RWPE2 (cell line): ENCODE results near the gene CRABP1.

ENCODE experiments used
- ATAC-seq: fragments of 200-7000 bp; cut with Tn5 transposase; 3 replicates; pipeline ENCODE4 v1.9.1; 2021; ENCODE audit warnings: low read depth
- DNase-seq: peaks from one replicate; pipeline ENCODE4 v3.0.0-alpha.2; 2020; ENCODE audit warnings: low spot score
- H3K27ac ChIP-seq: fragments of 450-650 bp; 2 replicates; pipeline ENCODE4 v1.5.1; 2017; ENCODE audit warnings: mild to moderate bottlenecking; ENCODE audit not compliant: poor library complexity, severe bottlenecking
- H3K27me3 ChIP-seq: fragments of 250-450 bp; sonication (Bioruptor Pico); 2 replicates; pipeline ENCODE4 v1.5.1; 2021; ENCODE audit warnings: mild to moderate bottlenecking, moderate library complexity; ENCODE audit not compliant: insufficient read depth, poor library complexity, severe bottlenecking
- H3K36me3 ChIP-seq: fragments of 250-450 bp; sonication (Bioruptor Pico); 2 replicates; pipeline ENCODE4 v1.5.1; 2020; ENCODE audit warnings: low read depth, mild to moderate bottlenecking, moderate library complexity
- H3K4me1 ChIP-seq: fragments of 250-450 bp; sonication (Bioruptor Pico); 2 replicates; pipeline ENCODE4 v1.5.1; 2021; ENCODE audit warnings: mild to moderate bottlenecking, moderate library complexity; ENCODE audit not compliant: insufficient read depth, poor library complexity, severe bottlenecking
- H3K4me3 ChIP-seq: fragments of 250-450 bp; sonication (Bioruptor Pico); 2 replicates; pipeline ENCODE4 v1.5.1; 2021; ENCODE audit warnings: mild to moderate bottlenecking, moderate library complexity; ENCODE audit not compliant: severe bottlenecking
- H3K9me3 ChIP-seq: fragments of 250-450 bp; sonication (Bioruptor Pico); 2 replicates; pipeline ENCODE4 v1.5.1; 2021; ENCODE audit warnings: mild to moderate bottlenecking, moderate library complexity; ENCODE audit not compliant: severe bottlenecking
- TF ChIP-seq, protein P1 (sequence below): fragments of 450-650 bp; IDR thresholded peaks from one replicate; pipeline ENCODE4 v1.5.1; 2017; ENCODE audit warnings: mild to moderate bottlenecking, moderate library complexity; ENCODE audit not compliant: poor library complexity, severe bottlenecking

The CRABP1 gene

DNA sequence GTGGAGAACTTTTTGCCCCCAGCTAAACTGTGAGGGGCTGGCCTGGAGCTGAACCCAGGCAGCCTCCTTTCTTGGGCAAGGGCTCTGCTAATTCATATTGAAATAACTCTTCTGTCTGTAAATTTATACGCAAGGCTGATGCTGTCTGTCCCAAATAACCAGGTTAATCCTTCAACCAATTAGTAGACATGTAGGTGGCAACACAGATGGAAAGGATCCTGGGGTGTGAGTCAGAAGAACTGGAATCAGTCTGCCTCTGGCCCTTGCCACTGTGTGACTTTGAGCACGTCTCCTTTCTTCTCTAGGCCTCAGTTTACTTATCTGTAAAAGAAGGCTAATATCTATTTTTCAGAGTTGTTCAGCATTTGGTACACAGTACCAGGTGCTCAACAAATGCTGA, 49.6 kb downstream of the CRABP1 start:
- TF ChIP-seq, protein P1, sequence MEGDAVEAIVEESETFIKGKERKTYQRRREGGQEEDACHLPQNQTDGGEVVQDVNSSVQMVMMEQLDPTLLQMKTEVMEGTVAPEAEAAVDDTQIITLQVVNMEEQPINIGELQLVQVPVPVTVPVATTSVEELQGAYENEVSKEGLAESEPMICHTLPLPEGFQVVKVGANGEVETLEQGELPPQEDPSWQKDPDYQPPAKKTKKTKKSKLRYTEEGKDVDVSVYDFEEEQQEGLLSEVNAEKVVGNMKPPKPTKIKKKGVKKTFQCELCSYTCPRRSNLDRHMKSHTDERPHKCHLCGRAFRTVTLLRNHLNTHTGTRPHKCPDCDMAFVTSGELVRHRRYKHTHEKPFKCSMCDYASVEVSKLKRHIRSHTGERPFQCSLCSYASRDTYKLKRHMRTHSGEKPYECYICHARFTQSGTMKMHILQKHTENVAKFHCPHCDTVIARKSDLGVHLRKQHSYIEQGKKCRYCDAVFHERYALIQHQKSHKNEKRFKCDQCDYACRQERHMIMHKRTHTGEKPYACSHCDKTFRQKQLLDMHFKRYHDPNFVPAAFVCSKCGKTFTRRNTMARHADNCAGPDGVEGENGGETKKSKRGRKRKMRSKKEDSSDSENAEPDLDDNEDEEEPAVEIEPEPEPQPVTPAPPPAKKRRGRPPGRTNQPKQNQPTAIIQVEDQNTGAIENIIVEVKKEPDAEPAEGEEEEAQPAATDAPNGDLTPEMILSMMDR, result no peak
- Histone ChIP-seq H3K27ac (no peak overlapping the region), H3K4me1 (no peaks in the 10 kb centered on the region), H3K27me3 (peaks cover 20% of the 10 kb centered on the region), H3K9me3 (no peaks in the 10 kb centered on the region), H3K36me3 (no peaks in the 10 kb centered on the region), H3K4me3 (no peak overlapping the region)
- DNase-seq, result peak; percentile 26
- no peak for ATAC-seq

DNA sequence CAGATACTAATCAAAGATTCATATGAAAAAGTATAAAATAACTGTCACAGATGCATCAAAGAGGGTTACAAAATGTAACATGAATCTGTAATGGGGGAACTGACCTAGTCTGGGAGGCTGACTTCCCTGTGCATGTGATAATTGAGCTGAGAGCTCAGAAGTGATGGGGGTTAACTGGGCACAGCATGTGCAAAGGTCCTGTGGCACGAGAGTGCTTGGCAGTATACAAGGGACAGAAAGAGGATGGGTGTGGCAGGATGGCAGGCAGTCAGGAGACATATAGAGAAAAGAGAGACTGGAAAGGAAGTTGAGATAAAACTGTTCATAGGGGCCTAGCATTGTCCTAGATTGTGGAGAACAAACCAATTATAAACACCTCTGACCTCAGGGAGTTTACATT, 50.1 kb downstream of the CRABP1 start:
- no peaks in the 10 kb centered on the region for H3K4me1 ChIP-seq
- H3K27me3 ChIP-seq, result peaks cover 20% of the 10 kb centered on the region
- TF ChIP-seq, protein P1, result no peak
- ATAC-seq (no peak), DNase-seq (peak; percentile 7)
- H3K4me3 ChIP-seq, result no peak overlapping the region
- H3K9me3 ChIP-seq, result no peaks in the 10 kb centered on the region
- H3K27ac ChIP-seq, result no peak overlapping the region
- no peaks in the 10 kb centered on the region for H3K36me3 ChIP-seq

DNA sequence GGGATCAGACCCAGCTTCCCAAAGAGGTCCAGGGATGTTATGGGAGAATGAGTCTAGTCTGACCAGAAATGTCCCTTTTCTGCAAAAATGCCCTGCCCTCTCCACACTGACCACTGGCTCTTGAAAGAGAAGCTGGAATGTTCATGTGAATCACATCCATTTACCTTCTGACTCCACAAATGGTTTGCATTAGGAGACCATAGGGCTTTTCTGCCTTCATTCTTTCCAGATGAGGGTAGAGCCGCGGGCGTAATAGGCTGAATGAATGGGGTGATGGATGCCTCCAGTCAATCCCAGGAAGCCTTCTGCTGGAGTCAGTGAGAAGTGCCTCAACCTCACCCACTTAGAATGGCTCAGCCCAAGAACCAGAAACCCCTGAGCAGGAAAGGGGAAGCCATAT, 50.7 kb downstream of the CRABP1 start:
- no peaks in the 10 kb centered on the region for H3K36me3 ChIP-seq
- peak; percentile 30 for DNase-seq
- no peak for ATAC-seq

DNA sequence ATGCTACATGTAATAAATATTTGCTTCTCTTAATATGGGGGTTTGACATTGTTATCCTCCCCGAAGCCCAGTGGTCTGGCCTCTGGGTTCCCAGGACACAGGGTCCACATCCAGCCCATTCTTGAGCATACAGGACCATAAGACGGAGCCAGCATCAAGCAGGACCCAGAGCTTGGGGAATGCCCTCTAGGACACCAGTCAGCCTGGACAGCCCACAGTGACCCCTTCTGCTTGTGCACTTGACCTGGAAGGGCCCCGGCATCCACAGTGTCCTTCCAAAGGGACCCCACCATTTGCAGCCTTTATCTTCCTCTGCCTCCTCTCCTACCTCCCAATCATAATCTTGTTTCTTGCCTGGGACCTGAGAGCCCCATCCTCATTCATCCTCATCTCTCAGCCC, 51.6 kb downstream of the CRABP1 start:
- H3K4me1 ChIP-seq, result no peaks in the 10 kb centered on the region
- no peak overlapping the region for H3K4me3 ChIP-seq
- TF ChIP-seq, protein P1, result no peak
- H3K27me3 ChIP-seq, result peaks cover 13% of the 10 kb centered on the region
- ATAC-seq (no peak), DNase-seq (peak; percentile 61)
- H3K9me3 ChIP-seq, result no peaks in the 10 kb centered on the region
- no peaks in the 10 kb centered on the region for H3K36me3 ChIP-seq
- no peak overlapping the region for H3K27ac ChIP-seq

More for the DNA sequence above, 50.7 kb downstream of the CRABP1 start:
- TF ChIP-seq, protein P1, result no peak
- Histone ChIP-seq H3K4me1 (no peaks in the 10 kb centered on the region), H3K27me3 (peaks cover 20% of the 10 kb centered on the region), H3K27ac (no peak overlapping the region), H3K9me3 (no peaks in the 10 kb centered on the region), H3K4me3 (no peak overlapping the region)

DNA sequence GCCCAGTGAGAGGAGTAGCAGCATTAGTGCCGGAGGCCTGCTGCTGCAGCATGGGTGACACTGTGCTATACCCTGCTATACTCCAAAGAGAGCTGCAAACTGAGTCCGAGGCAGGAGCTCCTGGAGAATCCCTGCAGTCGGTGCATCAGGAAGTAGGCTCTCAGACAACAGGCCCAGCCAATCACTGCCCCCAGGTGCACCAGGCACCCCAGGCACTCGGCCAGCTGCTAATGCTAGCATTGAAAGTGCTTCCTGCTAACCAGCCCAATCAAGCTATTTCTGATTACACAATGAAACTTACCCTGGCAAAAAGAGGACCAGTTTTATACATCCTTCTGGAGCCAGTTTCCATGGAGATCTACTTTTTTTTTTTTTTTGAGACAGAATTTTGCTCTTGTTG, 52.3 kb downstream of the CRABP1 start:
- no peak overlapping the region for H3K4me3 ChIP-seq
- DNase-seq, result peak; percentile 55
- H3K27ac ChIP-seq, result no peak overlapping the region

More for the DNA sequence above, 52.3 kb downstream of the CRABP1 start:
- H3K4me1 ChIP-seq, result no peaks in the 10 kb centered on the region
- peaks cover 6% of the 10 kb centered on the region for H3K27me3 ChIP-seq
- H3K9me3 ChIP-seq, result no peaks in the 10 kb centered on the region
- TF ChIP-seq, protein P1, result no peak
- ATAC-seq, result peak; percentile 64
- H3K36me3 ChIP-seq, result no peaks in the 10 kb centered on the region
